Stimulated activated CD8-positive, alpha-beta memory T cell treated with anti-CD3 and anti-CD28 coated beads, Interleukin-7, amount 100 ng/mL, for 24 hours (primary cell): Measurements from ENCODE around the gene PLPPR1.
"Not testable (repeated sequence)": the region's sequence is repeated elsewhere in the genome, so short reads cannot be mapped to it uniquely, and the experiment has no call there.

Experiments
- DNase-seq: peaks from one replicate; pipeline ENCODE4 v3.0.0-alpha.2; 2020; ENCODE audit warnings: low read depth

Gene PLPPR1

DNA sequence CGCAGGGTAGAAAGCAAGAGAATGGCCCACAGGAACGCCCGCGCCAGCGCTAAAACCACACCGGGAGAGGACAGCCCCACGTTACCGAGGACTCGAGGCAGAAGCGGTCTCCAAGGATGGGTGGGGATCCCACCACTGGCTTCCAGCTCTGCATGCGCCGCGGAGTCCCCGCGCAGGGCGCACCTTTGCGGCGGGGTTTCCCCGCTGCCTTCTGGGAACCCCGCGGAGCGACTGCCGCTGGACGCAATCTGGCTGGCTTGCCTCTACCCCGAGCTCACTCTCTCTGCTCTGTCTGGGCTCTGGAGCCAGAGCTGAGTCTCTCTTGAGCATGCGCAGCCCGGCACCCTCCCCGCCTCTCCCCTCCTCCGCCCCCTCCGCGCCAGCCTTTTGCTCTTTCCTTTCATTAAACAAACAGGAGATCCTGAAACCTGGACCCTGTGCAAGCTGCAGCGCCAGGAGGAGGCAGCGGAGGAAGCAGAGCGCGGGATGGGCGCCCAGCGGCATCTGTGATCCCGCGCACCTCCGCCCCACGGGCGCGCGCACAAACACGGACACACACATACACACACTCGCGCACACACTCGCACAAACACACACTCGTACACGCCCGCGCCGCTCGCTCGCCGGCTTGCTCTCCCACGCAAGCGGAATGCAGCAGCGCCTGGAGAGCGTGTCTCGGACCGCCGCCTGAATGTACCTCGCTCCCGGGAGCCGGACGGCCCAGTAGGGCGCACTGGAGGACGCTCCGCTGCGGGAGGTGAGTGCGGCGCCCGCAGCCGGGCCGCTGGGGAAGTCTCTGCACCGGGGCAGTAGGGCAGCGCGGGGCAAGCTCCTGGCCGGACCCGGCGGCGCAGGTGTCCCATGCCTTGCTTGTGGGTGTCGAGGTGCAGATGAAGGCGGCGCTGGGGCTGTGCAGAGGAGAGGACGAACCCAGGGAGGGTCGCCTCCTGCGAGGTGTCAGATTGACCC lies at the start of gene PLPPR1:
TSS of gene PLPPR1 (plus strand) at position 382 of the 969 bp plus-strand sequence.
- no peak for DNase-seq

DNA sequence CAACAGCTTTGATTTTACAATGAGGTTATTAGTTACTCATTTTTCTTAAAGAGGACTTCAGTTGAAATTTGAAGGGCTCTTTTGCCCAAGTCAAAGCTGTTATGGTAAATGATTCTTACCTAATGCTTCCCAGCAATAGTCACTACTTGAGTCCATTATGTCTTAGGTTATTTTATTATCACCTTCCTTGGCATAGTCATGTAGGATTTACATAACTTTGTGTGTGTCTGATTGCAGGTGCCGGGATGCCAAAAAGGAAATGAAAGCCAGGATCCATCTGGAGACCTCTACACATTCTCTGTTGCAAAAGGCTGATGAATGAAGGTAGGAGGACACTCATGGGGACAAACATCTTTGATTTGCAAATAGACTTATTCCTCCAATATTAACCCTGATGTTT lies 38.8 kb upstream of the PLPPR1 start:
- DNase-seq, result no peak

DNA sequence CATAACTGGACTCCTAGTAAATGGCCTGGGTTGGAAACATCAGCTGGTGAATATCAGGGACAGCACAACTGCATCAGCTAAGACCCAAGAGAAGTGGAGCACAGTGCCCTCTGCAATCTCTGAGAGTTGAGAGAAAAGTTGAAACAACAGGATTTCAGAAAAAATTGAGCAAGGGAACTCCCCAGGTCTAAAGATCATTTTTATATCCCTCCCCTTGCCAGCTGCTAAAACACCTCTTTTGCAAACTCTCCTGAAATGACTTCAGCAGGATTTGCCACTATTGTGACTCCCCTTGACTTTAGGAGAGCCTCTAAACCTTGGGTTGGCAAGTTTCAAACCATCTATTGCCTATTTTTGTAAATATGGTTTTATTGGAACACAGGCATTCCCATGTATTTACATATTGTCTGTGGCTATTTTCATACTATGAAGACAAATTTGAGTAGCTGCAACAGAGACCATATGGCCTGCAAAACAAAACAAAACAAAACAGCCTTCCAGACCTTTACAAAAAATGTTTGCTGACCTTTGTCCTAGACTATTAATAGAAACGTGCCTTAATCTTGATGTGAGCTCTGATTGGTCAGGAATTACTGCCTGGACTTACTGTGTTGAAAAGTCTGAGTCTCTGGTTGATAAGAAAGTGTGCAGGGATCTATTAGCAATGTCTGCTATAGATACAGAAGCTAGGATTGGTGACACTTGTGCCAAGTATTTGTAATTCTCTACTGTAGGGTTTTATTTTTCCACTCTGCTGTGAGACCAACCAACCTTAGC lies 37.7 kb upstream of the PLPPR1 start:
- DNase-seq, result no peak

DNA sequence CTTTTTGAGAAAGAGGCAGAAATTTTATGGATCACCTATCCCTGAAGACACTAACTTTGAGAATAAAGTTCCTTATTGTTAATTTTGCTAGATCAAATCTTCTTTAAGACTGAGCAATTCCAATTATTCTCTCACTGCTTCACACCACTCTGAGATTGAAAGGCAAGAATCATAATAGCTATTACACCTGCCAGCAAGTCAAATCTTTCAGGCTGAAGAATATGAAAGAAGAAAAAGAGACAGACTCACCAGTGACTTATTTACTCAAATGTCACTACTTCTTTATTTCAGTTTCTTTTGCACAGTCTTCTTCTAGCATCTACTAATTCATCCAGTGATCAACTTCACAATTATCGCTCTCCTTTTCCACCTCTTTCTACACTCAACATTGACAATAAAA lies 35.9 kb upstream of the PLPPR1 start:
- no peak for DNase-seq

DNA sequence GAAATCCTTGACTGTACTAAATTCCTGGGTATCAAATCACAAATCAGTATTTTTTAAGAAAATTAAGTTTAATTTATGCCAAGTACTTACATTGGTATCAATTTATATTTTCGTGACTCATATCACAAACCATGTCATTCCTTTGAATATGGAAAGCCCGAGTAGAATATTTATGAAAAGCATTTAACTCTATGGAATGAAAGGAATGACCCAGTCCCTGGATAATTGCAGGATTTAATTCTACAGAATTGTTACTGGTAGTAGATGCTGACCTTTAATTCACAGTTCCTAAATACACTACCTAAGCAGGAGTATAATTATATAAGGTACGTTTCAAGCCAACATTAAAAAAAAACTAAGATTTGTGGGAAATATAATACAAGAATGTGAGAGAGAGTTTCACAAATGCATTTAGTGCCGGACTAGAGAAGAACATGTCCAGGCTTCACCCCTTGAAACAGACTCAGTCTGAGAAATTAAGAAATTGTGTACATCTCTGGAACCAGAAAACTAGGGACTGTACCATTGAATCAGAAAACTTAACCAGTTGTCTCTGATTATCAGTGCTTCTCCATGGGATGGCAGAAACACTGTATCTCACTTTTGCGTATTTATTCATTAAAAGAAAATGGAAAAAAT lies 28.5 kb upstream of the PLPPR1 start:
- DNase-seq, result no peak

DNA sequence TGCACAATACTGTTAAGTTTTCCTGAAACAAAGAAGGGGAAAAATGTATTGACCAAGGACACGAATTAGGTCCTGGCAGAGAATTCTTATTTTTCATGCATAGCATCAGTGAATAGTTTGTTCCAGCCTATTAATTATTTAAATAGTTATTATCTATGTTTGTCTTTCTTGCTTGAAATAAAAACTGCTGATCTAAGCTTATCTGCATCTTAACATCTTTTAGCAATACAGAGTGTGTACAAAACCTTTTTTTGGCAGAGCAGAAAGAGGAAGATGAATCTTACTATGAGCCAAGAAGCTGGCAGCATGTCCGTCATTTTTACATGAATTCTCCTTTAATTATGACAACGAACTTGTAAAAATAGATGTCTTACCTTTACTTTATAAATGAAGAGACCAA lies 23.3 kb upstream of the PLPPR1 start:
- no peak for DNase-seq

DNA sequence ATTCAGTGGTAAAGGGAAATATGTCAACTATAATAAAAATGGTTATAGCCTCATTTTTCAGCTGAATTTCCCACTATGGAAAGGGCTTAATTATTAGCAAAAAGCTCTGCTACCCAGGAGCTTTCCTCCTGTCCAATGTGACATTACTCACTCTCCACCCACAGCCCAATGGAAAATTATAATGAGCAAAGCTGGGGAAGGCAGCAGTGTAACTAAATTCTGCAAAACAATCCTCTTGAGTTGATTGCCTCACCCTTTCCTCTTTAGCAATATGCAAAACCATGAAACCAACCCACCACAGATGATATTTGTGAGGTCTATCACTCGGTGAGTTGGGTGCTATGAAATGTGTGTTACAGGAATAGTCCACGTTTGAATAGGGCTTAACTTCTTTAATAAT lies 14.0 kb upstream of the PLPPR1 start:
- no peak for DNase-seq

DNA sequence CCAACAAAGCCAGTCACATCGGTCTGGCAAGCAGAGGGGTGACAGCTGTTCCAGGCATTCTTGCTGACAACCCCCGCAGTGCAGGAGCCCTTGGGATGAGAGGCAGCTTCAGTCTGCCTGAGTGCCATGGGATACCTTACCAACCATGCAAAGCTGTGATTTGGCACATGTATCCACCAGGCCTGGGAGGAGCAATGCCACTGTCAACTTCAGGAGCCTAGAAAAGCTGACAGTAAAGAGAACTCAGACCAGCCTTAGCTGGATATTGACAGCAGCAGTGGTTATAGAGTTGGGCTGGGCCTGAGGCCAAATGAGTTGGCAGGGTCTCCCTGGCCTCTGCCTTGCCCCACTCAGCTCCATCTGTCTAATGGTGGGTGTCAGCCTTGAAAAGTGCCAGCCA lies 10.1 kb upstream of the PLPPR1 start:
- DNase-seq, result no peak

DNA sequence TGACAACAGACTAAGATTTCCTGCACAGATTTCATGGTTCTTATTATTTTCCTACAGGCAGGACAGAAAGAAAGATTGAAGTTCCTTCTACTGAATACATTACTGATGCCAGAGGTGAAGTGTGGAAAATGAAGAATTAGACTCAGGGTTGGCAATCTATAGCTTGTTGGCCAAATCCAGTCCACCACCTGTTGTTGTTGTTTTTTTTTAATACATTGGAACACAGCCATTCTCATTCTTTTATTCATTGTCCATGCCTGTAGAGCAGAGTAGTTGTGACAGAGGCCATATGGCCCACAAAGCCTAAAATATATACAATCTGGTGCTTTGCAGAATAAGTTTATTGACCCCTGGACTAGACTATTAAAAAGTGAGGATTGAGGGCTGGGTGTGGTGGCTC lies 5.8 kb upstream of the PLPPR1 start:
- DNase-seq, result no peak

DNA sequence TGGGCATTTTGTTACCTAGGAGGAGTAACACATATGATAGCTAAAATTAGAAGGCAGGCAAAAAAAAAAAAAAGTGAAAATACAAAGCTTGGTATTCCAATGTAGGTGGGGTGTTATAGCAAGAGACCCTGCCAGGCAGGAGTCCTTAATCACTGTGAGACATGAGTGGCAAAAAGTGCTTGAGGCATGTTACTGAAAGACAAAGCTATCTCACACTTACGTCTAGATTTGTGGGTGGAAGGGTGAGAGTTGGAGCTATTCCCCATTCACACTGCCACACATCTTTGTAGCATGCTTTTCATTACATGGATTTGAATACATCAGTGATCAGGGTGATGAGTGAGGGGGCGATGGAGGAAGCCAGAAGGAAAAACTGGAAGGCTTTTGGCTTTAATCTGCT lies 2.6 kb upstream of the PLPPR1 start:
- DNase-seq, result no peak

DNA sequence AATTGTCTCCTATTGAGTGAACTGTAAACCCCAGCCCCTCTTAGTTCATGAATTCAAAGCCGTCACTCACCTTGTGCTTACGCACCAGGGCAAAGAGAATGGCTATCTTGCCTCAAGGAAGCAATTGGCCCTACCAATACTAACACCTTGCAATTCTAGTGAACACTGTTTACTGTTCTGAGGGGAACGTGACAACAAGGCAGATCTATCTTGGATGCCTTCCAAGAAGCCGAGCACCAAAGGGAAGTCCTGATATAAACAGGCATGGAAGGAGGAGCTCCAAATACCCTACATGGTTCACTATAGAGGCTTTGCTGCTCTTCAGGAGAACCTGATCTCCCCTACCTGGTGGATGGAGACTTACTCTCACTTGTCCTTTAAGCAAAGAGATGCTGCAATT lies 1.7 kb upstream of the PLPPR1 start:
- no peak for DNase-seq

DNA sequence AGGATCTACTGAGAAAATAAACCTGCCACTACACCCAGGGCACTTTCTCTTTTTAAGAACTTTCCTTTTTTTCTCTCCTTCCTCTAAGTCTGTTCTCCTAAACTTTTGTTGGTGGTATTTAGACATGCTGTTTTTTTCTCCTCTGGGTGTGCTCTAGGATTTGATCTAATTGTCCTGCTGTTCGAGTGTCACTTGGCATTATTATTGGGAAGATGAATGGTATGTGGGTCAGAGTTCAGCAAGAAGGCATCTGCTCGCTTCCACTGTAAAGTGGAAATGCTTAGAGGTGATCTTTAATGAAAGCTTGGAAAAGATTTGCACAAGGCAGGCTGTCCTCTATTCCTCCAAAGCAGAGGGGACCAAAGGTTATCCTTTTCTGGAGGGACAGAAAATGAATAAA lies 1.3 kb upstream of the PLPPR1 start:
- no peak for DNase-seq

DNA sequence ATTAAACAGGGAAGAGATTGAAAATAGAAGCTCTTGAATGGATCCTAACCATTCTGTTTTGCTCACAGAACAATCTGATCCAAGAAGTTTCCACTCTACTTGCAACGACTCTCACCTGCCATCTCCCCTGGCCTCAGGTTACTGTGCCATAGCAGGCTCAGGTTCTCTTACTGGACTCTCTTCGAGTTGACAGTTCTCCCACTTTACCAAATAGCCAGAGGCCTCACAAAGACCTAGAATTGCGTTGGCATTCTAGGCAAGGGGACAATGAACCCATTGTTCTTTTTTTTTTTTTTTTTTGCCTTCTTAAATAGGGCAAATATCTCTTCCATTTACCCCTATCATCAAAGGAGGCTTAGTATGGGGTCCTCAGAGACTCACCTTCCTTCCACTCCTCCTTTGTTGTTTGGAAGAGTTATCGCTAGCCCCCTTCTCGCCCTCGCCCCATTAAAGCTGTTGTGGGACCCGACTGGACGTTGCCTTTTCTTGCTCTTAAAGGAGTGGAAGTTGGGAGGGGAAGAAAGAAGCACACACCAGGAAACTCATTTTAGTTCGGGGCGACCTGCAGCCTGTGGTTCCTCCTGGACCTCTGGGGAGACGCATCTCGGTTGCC lies 688 bp upstream of the PLPPR1 start:
- no peak for DNase-seq

DNA sequence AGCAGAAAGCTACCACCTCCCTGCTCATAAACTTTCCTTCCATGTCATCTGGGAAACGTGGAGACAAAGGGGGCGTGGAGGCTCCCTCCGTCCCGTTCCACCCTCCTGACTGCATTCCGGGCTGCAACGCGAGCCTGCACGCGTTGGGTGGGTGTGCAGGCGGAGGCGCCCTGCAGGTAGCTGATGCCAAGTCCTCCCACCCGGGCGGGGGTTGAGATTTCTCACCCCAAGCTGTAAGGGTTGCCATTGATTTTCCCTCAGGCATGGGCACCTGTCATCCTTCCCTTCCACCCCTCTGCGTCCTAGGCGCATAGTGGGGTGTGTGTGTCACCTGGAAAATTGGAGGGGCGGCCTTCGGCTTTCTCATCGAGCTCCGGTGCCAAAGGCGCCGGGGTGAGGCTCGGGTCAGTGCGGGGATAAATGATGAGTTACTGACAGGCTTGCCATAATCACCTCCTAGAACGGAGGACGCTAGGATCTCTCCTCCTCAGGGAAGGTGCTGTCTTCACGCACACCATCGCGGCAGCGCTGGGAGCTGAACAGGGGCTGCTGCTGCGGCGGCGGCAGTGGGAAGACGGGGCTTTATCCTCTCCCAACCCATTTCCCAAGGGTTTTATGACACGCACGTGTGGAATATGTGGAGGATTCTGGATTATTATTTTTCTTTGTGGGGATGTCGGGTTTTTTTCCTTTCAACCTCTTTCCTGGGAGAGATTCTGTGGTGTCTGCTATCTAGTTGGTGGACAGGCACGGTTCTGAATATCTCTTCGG lies 973 bp downstream of the PLPPR1 start:
- no peak for DNase-seq

DNA sequence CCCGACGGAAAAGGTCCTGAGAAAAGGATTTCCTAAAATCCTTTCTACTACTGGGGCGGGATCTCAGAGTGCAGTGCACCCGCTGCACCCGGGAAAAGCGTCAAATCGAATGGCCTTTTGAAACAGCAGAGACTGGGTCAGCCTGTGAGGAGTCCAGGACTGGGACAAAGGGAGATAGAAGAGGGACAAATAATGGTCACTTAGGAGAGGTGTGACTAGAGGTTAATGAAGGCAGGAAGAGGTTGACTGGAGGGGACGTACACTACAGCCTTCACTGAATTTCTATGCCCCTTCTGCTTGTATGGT lies 1.5 kb downstream of the PLPPR1 start:
- DNase-seq, result no peak

DNA sequence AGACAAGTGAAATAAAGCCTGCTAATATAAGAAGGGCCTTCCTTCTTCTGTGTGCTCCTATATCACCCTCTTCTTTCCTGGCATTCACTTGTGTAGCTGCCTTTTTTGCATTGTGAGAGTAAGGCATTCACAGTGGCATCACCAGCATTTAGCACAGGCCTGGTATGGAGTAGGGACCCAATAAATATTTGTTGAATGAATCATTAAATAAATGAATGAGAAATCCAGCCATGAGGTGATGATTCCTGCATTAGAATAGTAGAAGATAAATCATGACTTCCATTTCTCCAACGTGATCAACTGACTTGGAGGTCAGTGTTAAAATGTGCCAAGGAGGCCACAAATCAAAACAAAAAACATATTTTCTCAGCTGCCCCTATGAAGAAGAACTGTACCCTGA lies 3.9 kb downstream of the PLPPR1 start:
- DNase-seq, result no peak

DNA sequence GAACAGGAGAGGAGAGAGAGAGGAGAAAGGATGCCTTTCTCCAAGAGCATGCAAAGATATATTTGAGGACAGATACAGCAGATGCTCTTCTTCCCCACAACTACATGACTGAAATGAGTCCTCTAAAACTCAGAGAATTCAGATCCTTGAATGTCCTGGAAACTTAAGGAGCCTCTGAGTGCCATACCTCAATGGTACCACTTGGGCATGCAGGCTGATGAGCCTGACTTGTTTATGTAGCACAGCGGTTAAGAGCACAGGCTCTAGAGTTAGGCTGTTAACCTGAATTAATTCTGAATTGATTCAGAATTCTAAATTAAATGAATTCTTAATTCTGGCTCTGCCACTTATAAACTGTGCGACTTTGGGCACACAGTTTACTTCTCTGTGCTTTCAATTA lies 5.7 kb downstream of the PLPPR1 start:
- DNase-seq, result no peak

DNA sequence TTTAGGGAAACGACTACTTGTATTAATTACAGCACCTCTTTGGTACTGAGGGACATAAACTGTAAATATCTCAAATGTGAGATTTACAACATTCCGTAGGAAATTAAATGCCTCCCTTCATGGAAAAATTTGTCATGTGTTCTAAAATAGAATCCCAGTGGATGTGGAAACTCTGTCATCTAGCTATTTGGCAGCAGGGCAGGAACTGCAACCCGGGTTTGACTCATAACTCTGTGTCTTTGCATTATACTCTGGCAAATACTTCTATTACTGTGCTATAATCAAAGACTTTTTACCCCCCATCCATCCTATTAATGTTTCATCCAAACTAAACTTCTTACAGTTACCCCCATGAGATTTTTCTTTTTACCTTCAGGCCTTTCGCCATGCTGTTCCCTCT lies 6.6 kb downstream of the PLPPR1 start:
- DNase-seq, result no peak

DNA sequence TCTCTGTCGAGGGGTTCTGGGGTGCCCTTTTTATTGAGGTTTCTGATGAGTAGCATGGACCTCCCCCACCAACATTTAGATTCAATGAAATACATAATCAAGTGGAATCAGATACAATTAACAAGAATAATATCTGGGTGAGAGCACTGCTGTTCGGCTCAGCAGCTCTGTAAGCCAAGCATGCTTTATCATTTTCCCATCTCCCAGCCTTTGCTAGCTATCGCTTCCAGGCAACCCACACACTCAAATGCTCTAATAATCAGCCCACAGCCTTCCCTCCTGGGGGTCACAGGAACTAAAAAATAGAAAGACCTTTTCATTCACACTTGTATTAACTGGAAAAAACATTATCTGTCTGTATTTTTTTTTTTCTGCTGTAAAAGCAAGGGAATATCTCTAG lies 8.9 kb downstream of the PLPPR1 start:
- DNase-seq, result no peak

DNA sequence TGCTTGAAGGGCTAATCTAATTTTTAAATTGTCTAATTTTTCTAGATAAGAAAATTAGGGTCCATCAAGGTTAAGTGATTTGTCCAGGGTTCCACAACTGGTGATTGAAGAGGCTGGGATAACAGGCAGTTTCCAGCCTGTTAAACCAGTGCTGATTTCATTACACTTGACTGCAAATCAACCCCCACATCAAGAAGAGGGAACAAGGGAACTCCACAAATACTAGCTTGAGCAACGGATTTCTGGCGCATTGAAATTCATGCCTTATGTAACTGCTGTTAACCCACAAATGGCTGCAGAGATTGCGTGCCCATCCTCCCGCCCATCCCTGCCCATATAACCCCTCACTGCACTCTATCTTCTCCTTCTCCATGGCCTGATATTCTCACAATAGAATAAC lies 10.0 kb downstream of the PLPPR1 start:
- DNase-seq, result no peak

DNA sequence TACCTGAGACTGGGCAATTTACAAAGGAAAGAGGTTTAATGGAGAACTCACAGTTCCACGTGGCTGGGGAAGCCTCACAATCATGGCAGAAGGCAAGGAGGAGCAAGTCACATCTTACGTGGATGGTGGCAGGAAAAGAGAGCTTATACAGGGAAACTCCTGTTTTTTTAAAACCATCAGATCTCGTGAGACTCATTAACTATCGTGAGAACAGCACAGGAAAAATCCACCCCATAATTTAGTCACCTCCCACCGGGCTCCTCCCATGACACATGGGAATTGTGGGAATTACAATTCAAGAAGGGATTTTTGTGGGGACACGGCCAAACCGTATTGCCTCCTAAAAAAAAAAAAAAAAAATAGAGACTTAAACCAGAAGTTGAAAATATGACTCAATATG lies 11.1 kb downstream of the PLPPR1 start:
- DNase-seq, result not testable (repeated sequence)
